HepG2 (cell line): ENCODE data around the gene TSEN54. TPM values are rescaled to one million over a fixed set of nuclear protein-coding genes. Genes with fewer than 3 reads are reported as not detected.
A peak's percentile ranks its signal among the peaks of the same experiment; 100 is the strongest.

ENCODE experiments used
- AHR ChIP-seq: IDR thresholded peaks from 2 replicates; pipeline ENCODE4 v1.6.1; 2018; ENCODE audit warnings: missing genetic modification reagents, missing compliant biosample characterization
- ERF ChIP-seq: IDR thresholded peaks from 2 replicates; pipeline ENCODE4 v1.6.1; 2018; ENCODE audit warnings: missing biosample characterization, missing genetic modification reagents
- ETV6 ChIP-seq: sonication (generic); formaldehyde crosslinking; conservative IDR thresholded peaks from 2 replicates; pipeline ENCODE4 v1.4.0; 2020; ENCODE audit warnings: missing genetic modification reagents
- HOXA3 ChIP-seq: sonication (generic); formaldehyde crosslinking; IDR thresholded peaks from 2 replicates; pipeline ENCODE4 v1.5.0; 2020; ENCODE audit warnings: missing genetic modification reagents
- HOXA9 ChIP-seq: sonication (generic); formaldehyde crosslinking; IDR thresholded peaks from 2 replicates; pipeline ENCODE4 v1.8.1; 2022; ENCODE audit warnings: missing genetic modification reagents, mild to moderate bottlenecking, moderate library complexity, borderline replicate concordance
- POGZ ChIP-seq: sonication (generic); formaldehyde crosslinking; IDR thresholded peaks from 2 replicates; pipeline ENCODE4 v1.4.0; 2020; ENCODE audit warnings: mild to moderate bottlenecking, missing genetic modification reagents
- RBFOX2 ChIP-seq: fragments of 200-400 bp; formaldehyde crosslinking; IDR thresholded peaks from 2 replicates; pipeline ENCODE4 v1.6.1; 2017; ENCODE audit warnings: low read depth, mild to moderate bottlenecking, low read length
- RCOR2 ChIP-seq: IDR thresholded peaks from 2 replicates; pipeline ENCODE4 v1.6.1; 2016; ENCODE audit warnings: missing biosample characterization, missing genetic modification reagents
- SMAD3 ChIP-seq: sonication (generic); formaldehyde crosslinking; IDR thresholded peaks from 2 replicates; pipeline ENCODE4 v1.4.0; 2020; ENCODE audit warnings: missing genetic modification reagents
- TBP ChIP-seq: sonication (generic); formaldehyde crosslinking; IDR thresholded peaks from 2 replicates; pipeline ENCODE4 v1.5.0; 2020; ENCODE audit warnings: missing genetic modification reagents
- TEF ChIP-seq: sonication (generic); formaldehyde crosslinking; IDR thresholded peaks from 2 replicates; pipeline ENCODE4 v1.5.0; 2020; ENCODE audit warnings: missing genetic modification reagents
- TFE3 ChIP-seq: IDR thresholded peaks from 2 replicates; pipeline ENCODE4 v1.6.1; 2016
- TMF1 ChIP-seq: sonication (generic); formaldehyde crosslinking; IDR thresholded peaks from 2 replicates; pipeline ENCODE4 v1.8.1; 2022; ENCODE audit warnings: low read depth, missing genetic modification reagents
- ZBTB26 ChIP-seq: IDR thresholded peaks from 2 replicates; pipeline ENCODE4 v1.6.1; 2016; ENCODE audit warnings: missing compliant biosample characterization, missing genetic modification reagents, borderline replicate concordance
- ZFP1 ChIP-seq: IDR thresholded peaks from 2 replicates; pipeline ENCODE4 v1.6.1; 2016
- ZNF546 ChIP-seq: sonication (generic); formaldehyde crosslinking; conservative IDR thresholded peaks from 2 replicates; pipeline ENCODE4 v1.8.1; 2023; ENCODE audit warnings: mild to moderate bottlenecking, missing genetic modification reagents
- ZNF570 ChIP-seq: sonication (generic); formaldehyde crosslinking; IDR thresholded peaks from 2 replicates; pipeline ENCODE4 v1.4.0; 2020; ENCODE audit warnings: mild to moderate bottlenecking, missing genetic modification reagents, borderline replicate concordance
- ZNF614 ChIP-seq: IDR thresholded peaks from 2 replicates; pipeline ENCODE4 v1.6.1; 2018; ENCODE audit warnings: missing biosample characterization, missing genetic modification reagents, inconsistent platforms, borderline replicate concordance
- ZNF713 ChIP-seq: sonication (generic); formaldehyde crosslinking; IDR thresholded peaks from 2 replicates; pipeline ENCODE4 v1.4.0; 2020; ENCODE audit warnings: mild to moderate bottlenecking, missing genetic modification reagents
- ZNF879 ChIP-seq: sonication (generic); formaldehyde crosslinking; IDR thresholded peaks from 2 replicates; pipeline ENCODE4 v1.8.1; 2023; ENCODE audit warnings: missing genetic modification reagents
- ZSCAN30 ChIP-seq: sonication (generic); formaldehyde crosslinking; IDR thresholded peaks from 2 replicates; pipeline ENCODE4 v1.5.0; 2020; ENCODE audit warnings: mild to moderate bottlenecking, missing genetic modification reagents
- polyA plus RNA-seq, 8 experiments: library from polyadenylated mRNA; depleted of rRNA in 3 of 8; stranded (reverse) in 7 of 8; unstranded in 1 of 8; fragments of >200 nt; fragmentation: Illumina TruSeq in 4 of 8; extraction: Trizol in 4 of 8; gene quantifications; 2 replicates each; pipeline versions ENCODE4 v1.2.1 to v1.2.3, GENCODE V29; 2011 to 2016; ENCODE audit warnings: low read depth in 4 of 8, missing spikeins in 1 of 8, mixed read lengths in 1 of 8; ENCODE audit not compliant: insufficient read depth in 1 of 8
- total RNA-seq, 5 experiments: library from RNA; depleted of rRNA; stranded (reverse); fragments of >200 nt; fragmentation: Illumina TruSeq; extraction: Trizol; gene quantifications; 2 replicates each; pipeline ENCODE4 v1.2.3, GENCODE V29; 2016; ENCODE audit warnings: low read depth in 1 of 5
- TF ChIP-seq, protein P1 (sequence below): IDR thresholded peaks from 2 replicates; pipeline ENCODE4 v1.6.1; 2016; ENCODE audit warnings: missing compliant biosample characterization, missing genetic modification reagents, borderline replicate concordance
- TF ChIP-seq, protein P2 (sequence below): sonication (generic); formaldehyde crosslinking; IDR thresholded peaks from 2 replicates; pipeline ENCODE4 v1.8.0; 2022; ENCODE audit warnings: missing genetic modification reagents, mild to moderate bottlenecking, moderate library complexity, borderline replicate concordance
- TF ChIP-seq, protein P3 (sequence below): sonication (generic); formaldehyde crosslinking; IDR thresholded peaks from 2 replicates; pipeline ENCODE4 v1.8.0; 2022; ENCODE audit warnings: missing genetic modification reagents, mild to moderate bottlenecking, borderline replicate concordance

Gene TSEN54
- total and polyA plus RNA-seq, 2 of the 13 experiments (the other 11 are each of a cell fraction or from before 2014, with no cell fraction given): 62.9 to 63.3 TPM

DNA sequence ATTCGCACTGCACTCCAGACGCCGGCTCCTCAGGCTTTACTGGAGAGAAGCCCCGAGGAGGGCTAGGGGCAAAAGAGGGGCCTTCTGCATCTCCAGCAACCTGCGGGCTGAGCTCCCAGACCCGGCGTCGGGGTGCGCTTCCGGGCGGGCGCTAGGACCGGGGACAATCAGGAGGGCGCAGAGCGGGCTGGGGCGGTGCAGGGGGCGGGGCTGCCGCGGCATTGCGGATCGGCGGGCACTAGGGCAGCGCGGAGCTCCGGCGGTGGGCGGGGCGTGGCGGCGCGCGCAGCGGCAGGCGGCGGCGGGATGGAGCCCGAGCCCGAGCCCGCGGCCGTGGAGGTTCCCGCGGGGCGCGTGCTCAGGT, at the start of gene TSEN54 (continued):
- TF ChIP-seq POGZ (CRISPR knock-in tag) (peak; percentile 63; the same call in 1 of the 2 replicates), SMAD3 (CRISPR knock-in tag) (no peak), ZNF614 (no peak), ZNF546 (CRISPR knock-in tag) (no peak; the same call in 1 of the 2 replicates), ETV6 (CRISPR knock-in tag) (no peak), TBP (CRISPR knock-in tag) (no peak), ZNF570 (no peak; the same call in 1 of the 2 replicates), ZBTB26 (CRISPR knock-in tag) (no peak), ZFP1 (CRISPR knock-in tag) (no peak), RBFOX2 (peak; percentile 66), AHR (no peak), ZNF879 (CRISPR knock-in tag) (no peak), RCOR2 (0 out of 2 replicates have a peak, but pooled peaks have one; percentile 22), TMF1 (CRISPR knock-in tag) (peak; percentile 15; the same call in 1 of the 2 replicates), HOXA9 (CRISPR knock-in tag) (peak; percentile 51; the same call in 1 of the 2 replicates), TEF (CRISPR knock-in tag) (0 out of 2 replicates have a peak, but pooled peaks have one; percentile 7), ERF (no peak), HOXA3 (CRISPR knock-in tag) (peak; percentile 60; the same call in 1 of the 2 replicates), TFE3 (no peak), ZSCAN30 (CRISPR knock-in tag) (0 out of 2 replicates have a peak, but pooled peaks have one; percentile 38), ZNF713 (CRISPR knock-in tag) (no peak; the same call in 1 of the 2 replicates)
- TF ChIP-seq, protein P1, sequence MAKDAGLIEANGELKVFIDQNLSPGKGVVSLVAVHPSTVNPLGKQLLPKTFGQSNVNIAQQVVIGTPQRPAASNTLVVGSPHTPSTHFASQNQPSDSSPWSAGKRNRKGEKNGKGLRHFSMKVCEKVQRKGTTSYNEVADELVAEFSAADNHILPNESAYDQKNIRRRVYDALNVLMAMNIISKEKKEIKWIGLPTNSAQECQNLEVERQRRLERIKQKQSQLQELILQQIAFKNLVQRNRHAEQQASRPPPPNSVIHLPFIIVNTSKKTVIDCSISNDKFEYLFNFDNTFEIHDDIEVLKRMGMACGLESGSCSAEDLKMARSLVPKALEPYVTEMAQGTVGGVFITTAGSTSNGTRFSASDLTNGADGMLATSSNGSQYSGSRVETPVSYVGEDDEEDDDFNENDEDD (CRISPR knock-in tag): peak; percentile 83
- TF ChIP-seq, protein P2, sequence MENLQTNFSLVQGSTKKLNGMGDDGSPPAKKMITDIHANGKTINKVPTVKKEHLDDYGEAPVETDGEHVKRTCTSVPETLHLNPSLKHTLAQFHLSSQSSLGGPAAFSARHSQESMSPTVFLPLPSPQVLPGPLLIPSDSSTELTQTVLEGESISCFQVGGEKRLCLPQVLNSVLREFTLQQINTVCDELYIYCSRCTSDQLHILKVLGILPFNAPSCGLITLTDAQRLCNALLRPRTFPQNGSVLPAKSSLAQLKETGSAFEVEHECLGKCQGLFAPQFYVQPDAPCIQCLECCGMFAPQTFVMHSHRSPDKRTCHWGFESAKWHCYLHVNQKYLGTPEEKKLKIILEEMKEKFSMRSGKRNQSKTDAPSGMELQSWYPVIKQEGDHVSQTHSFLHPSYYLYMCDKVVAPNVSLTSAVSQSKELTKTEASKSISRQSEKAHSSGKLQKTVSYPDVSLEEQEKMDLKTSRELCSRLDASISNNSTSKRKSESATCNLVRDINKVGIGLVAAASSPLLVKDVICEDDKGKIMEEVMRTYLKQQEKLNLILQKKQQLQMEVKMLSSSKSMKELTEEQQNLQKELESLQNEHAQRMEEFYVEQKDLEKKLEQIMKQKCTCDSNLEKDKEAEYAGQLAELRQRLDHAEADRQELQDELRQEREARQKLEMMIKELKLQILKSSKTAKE (CRISPR knock-in tag): no peak
- TF ChIP-seq, protein P3, sequence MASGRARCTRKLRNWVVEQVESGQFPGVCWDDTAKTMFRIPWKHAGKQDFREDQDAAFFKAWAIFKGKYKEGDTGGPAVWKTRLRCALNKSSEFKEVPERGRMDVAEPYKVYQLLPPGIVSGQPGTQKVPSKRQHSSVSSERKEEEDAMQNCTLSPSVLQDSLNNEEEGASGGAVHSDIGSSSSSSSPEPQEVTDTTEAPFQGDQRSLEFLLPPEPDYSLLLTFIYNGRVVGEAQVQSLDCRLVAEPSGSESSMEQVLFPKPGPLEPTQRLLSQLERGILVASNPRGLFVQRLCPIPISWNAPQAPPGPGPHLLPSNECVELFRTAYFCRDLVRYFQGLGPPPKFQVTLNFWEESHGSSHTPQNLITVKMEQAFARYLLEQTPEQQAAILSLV (CRISPR knock-in tag): no peak; the same call in 1 of the 2 replicates
